IMR-90 (cell line): Measurements from ENCODE around the gene AKAP9. TPM values are rescaled to one million over a fixed set of nuclear protein-coding genes. Genes with fewer than 3 reads are reported as not detected.

Experiments
- ATAC-seq: fragments of 200-7000 bp; cut with Tn5 transposase; 2 replicates; pipeline ENCODE4 v1.9.1; 2020; ENCODE audit warnings: low read depth, mild to moderate bottlenecking, moderate library complexity
- BruUV-seq: library from RNA; stranded (reverse); fragments of 400-500 nt; replicated peaks from 2 replicates; lab custom pipeline; 2021; lab: Mats Ljungman, UMichigan
- CTCF ChIA-PET: fragments of 300-600 bp; formaldehyde crosslinking; extraction: SDS; loops from one replicate; lab custom pipeline; 2021; ENCODE audit warnings: antibody characterized with exemption; lab: Yijun Ruan, JAX
- POLR2A ChIA-PET: fragments of 300-600 bp; sonication (Branson Sonifier 250); formaldehyde crosslinking; loops from one replicate; lab custom pipeline; 2022; ENCODE audit warnings: antibody characterized with exemption; ENCODE audit not compliant: unreplicated experiment; lab: Charles Lee
- DNase-seq: peaks from one replicate; pipeline ENCODE4 v3.0.0; 2013
- H2AFZ ChIP-seq: replicated peaks from 2 replicates; pipeline ENCODE3; 2013; ENCODE audit warnings: low read length, mild to moderate bottlenecking; ENCODE audit not compliant: poor library complexity
- H2AK5ac ChIP-seq: 2 replicates; pipeline ENCODE4 v1.6.1; 2013; ENCODE audit warnings: low read depth, low read length, inconsistent platforms
- H2AK9ac ChIP-seq: replicated peaks from 2 replicates; pipeline ENCODE3; 2013; ENCODE audit warnings: mild to moderate bottlenecking, low read depth, low read length, moderate library complexity; ENCODE audit not compliant: poor library complexity
- H2BK120ac ChIP-seq: 2 replicates; pipeline ENCODE4 v1.6.1; 2013; ENCODE audit warnings: low read depth, low read length, inconsistent platforms
- H2BK15ac ChIP-seq: 3 replicates; pipeline ENCODE4 v1.6.1; 2013; ENCODE audit warnings: low read depth, low read length, inconsistent platforms
- H2BK20ac ChIP-seq: 2 replicates; pipeline ENCODE4 v1.6.1; 2013; ENCODE audit warnings: low read depth, mild to moderate bottlenecking, inconsistent platforms, low read length, moderate library complexity
- H2BK5ac ChIP-seq: 2 replicates; pipeline ENCODE4 v1.6.1; 2013; ENCODE audit warnings: mild to moderate bottlenecking, low read depth, low read length, inconsistent platforms; ENCODE audit not compliant: poor library complexity, severe bottlenecking
- H3K14ac ChIP-seq: replicated peaks from 2 replicates; pipeline ENCODE4 v1.6.1; 2013; ENCODE audit warnings: low read depth, low read length, inconsistent platforms
- H3K18ac ChIP-seq: 2 replicates; pipeline ENCODE4 v1.6.1; 2013; ENCODE audit warnings: low read depth, low read length, control low read depth
- H3K23ac ChIP-seq: 2 replicates; pipeline ENCODE4 v1.6.1; 2013; ENCODE audit warnings: low read depth, low read length, inconsistent platforms
- H3K27ac ChIP-seq: 2 replicates; pipeline ENCODE4 v1.5.1; 2013; ENCODE audit warnings: mild to moderate bottlenecking, control low read depth, low read length; ENCODE audit not compliant: insufficient read depth
- H3K27me3 ChIP-seq: 2 replicates; pipeline ENCODE4 v1.6.1; 2013; ENCODE audit warnings: low read length; ENCODE audit not compliant: control insufficient read depth, insufficient read depth
- H3K36me3 ChIP-seq: 2 replicates; pipeline ENCODE4 v1.6.1; 2013; ENCODE audit warnings: low read length, mixed read lengths; ENCODE audit not compliant: control insufficient read depth, insufficient read depth
- H3K4ac ChIP-seq: 2 replicates; pipeline ENCODE4 v1.6.1; 2013; ENCODE audit warnings: low read depth, low read length, inconsistent platforms
- H3K4me1 ChIP-seq: 2 replicates; pipeline ENCODE4 v1.6.1; 2013; ENCODE audit warnings: low read length, mixed read lengths; ENCODE audit not compliant: control insufficient read depth, insufficient read depth
- H3K4me2 ChIP-seq: 2 replicates; pipeline ENCODE4 v1.6.1; 2013; ENCODE audit warnings: low read depth, mild to moderate bottlenecking, control low read depth, low read length, moderate library complexity
- H3K4me3 ChIP-seq: 2 replicates; pipeline ENCODE4 v1.5.1; 2013; ENCODE audit warnings: low read depth, mild to moderate bottlenecking, control low read depth, low read length, moderate library complexity; ENCODE audit not compliant: insufficient read depth
- H3K56ac ChIP-seq: 2 replicates; pipeline ENCODE4 v1.6.1; 2013; ENCODE audit warnings: low read length, inconsistent platforms; ENCODE audit not compliant: insufficient read depth; ENCODE audit errors: extremely low read depth
- H3K79me1 ChIP-seq, 2 experiments: 2 replicates each; pipeline ENCODE4 v1.6.1; 2013; ENCODE audit warnings: low read length in 2 of 2, inconsistent platforms in 1 of 2, low read depth in 1 of 2
- H3K9ac ChIP-seq: 2 replicates; pipeline ENCODE4 v1.6.1; 2013; ENCODE audit warnings: low read depth, low read length, control low read depth
- H3K9me1 ChIP-seq: 2 replicates; pipeline ENCODE4 v1.6.1; 2013; ENCODE audit warnings: low read length, inconsistent platforms; ENCODE audit not compliant: insufficient read depth
- H3K9me3 ChIP-seq: 2 replicates; pipeline ENCODE4 v1.6.1; 2013; ENCODE audit warnings: low read length; ENCODE audit not compliant: control insufficient read depth, insufficient read depth
- H4K20me1 ChIP-seq: 2 replicates; pipeline ENCODE4 v1.6.1; 2013; ENCODE audit warnings: low read length, inconsistent platforms; ENCODE audit not compliant: insufficient read depth
- H4K5ac ChIP-seq: 2 replicates; pipeline ENCODE4 v1.6.1; 2013; ENCODE audit warnings: mild to moderate bottlenecking, low read depth, low read length, control low read depth
- H4K8ac ChIP-seq, 2 experiments: 2 replicates each; pipeline ENCODE4 v1.6.1; 2013; ENCODE audit warnings: low read depth in 2 of 2, low read length in 2 of 2, control low read depth in 1 of 2, inconsistent platforms in 1 of 2
- H4K91ac ChIP-seq: 2 replicates; pipeline ENCODE4 v1.6.1; 2013; ENCODE audit warnings: low read depth, low read length, inconsistent platforms; ENCODE audit not compliant: insufficient read depth
- NFE2L2 ChIP-seq: fragments of 150-350 bp; IDR thresholded peaks from 2 replicates; pipeline ENCODE4 v1.6.1; 2016; ENCODE audit warnings: low read depth, mild to moderate bottlenecking, low read length
- RAD21 ChIP-seq: IDR thresholded peaks from 2 replicates; pipeline ENCODE4 v1.6.1; 2012; ENCODE audit warnings: low read length, improper control_type of control experiment
- RCOR1 ChIP-seq: IDR thresholded peaks from 2 replicates; pipeline ENCODE4 v1.6.1; 2012; ENCODE audit warnings: mild to moderate bottlenecking, low read length, improper control_type of control experiment; ENCODE audit not compliant: insufficient replicate concordance
- RFX5 ChIP-seq: IDR thresholded peaks from 2 replicates; pipeline ENCODE4 v1.8.0; 2012; ENCODE audit warnings: low read depth, mild to moderate bottlenecking, low read length, moderate library complexity
- WGBS, 2 experiments: methylation state at CpG; one replicate each; pipeline versions ENCODE4 v1.1.5 to v1.1.7; 2013; ENCODE audit warnings: missing lambda C conversion rate in 2 of 2; ENCODE audit not compliant: insufficient read length in 1 of 2; ENCODE audit errors: extremely low coverage in 2 of 2; 5-methylcytosine and 5-hydroxymethylcytosine counted together
- dilution Hi-C: fragments of 300-500 bp; cut with HindIII; formaldehyde crosslinking; loops from one replicate; pipeline ENCODE4 v1.14.3; 2018; ENCODE audit warnings: low sequenced_read_pairs; ENCODE audit not compliant: unreplicated experiment
- in situ Hi-C: fragments of 300-500 bp; cut with MboI; formaldehyde crosslinking; loops from 3 replicates; pipeline ENCODE4 v1.14.3; 2019; ENCODE audit warnings: low sequenced_read_pairs, inconsistent platforms, mixed read lengths
- intact Hi-C: fragments of 100-400 bp; cut with micrococcal nuclease; formaldehyde crosslinking; loops from 2 replicates; pipeline ENCODE4 v1.10.0; 2022
- polyA plus RNA-seq, 3 experiments: library from polyadenylated mRNA; depleted of rRNA; stranded (reverse); fragments of >200 nt; gene quantifications; 2 replicates each; pipeline ENCODE4 v1.2.3, GENCODE V29; 2012; ENCODE audit warnings: low replicate concordance in 1 of 3
- total RNA-seq: library from RNA; depleted of rRNA; stranded (reverse); fragments of >200 nt; gene quantifications from 2 replicates; pipeline ENCODE4 v1.2.3, GENCODE V29; 2012

AKAP9 gene
- total and polyA plus RNA-seq, 2 of the 4 experiments (the other 2 are of a cell fraction) = 9.7 to 25.3 TPM

DNA sequence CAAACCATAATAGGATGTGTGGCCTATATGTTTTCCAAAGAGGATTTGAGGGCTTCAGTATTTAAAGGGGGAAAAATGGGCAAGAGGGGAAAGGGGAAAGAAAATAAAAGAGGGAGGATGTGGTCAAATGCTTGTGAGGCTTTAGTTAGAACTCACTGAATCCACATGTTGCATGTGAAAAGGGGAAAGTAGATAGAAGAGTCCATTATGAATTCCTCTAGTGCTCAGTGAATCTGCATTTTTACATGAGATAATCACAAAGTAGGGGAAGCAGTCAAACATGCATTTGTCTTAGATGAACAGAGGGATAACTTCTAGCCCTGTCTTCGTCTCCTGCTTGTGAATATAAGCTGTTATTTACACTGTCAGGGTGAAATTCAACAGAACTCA, 24.6 kb upstream of the AKAP9 start:
- no peak for DNase-seq
- WGBS, 2 experiments = 71% methylated on average over 1 of the region's 1 CpG; no CpG with 5 or more reads in 1 of the 2 experiments
- BruUV-seq = no TSS peak

More for the DNA sequence above, 24.6 kb upstream of the AKAP9 start:
- no peak for TF ChIP-seq RAD21
- TF ChIP-seq RCOR1 = no peak
- no peak for TF ChIP-seq RFX5
- TF ChIP-seq NFE2L2 = no peak
- intact Hi-C loops (no loop called here), in situ Hi-C loops (no loop called here), dilution Hi-C loops (no loop called here)
- Histone ChIP-seq H3K18ac (no peak overlapping the region; the same call in 1 of the 2 replicates), H2BK5ac (no peak overlapping the region), H3K79me1 (no peaks in the 10 kb centered on the region), H3K4me1 (peaks cover 7% of the 10 kb centered on the region), H3K4me3 (no peak overlapping the region), H2AFZ (no peak overlapping the region), H4K91ac (no peak overlapping the region), H2BK20ac (no peak overlapping the region), H3K4ac (no peak overlapping the region), H4K8ac (no peak overlapping the region), H2BK15ac (no peak overlapping the region), H3K9me1 (no peaks in the 10 kb centered on the region), H3K14ac (no peak overlapping the region), H3K23ac (no peak overlapping the region), H3K56ac (no peak overlapping the region), H2BK120ac (no peak overlapping the region), H3K4me2 (no peak overlapping the region), H3K9me3 (no peaks in the 10 kb centered on the region), H3K27ac (no peak overlapping the region), H3K36me3 (no peaks in the 10 kb centered on the region), H2AK9ac (no peak overlapping the region), H3K9ac (no peak overlapping the region), H3K27me3 (no peaks in the 10 kb centered on the region), H4K20me1 (no peaks in the 10 kb centered on the region), H2AK5ac (no peak overlapping the region), H4K5ac (no peak overlapping the region)
- CTCF ChIA-PET = no interaction called here
- no peak for ATAC-seq
- POLR2A ChIA-PET = no interaction called here
